HepG2 (cell line): ENCODE data around the gene TATDN3. TPM values are rescaled to one million over a fixed set of nuclear protein-coding genes. Genes with fewer than 3 reads are reported as not detected.

Experiments
- ATAC-seq: fragments of 200-7000 bp; cut with Tn5 transposase; 3 replicates; pipeline ENCODE4 v1.9.1; 2020; ENCODE audit warnings: mild to moderate bottlenecking, moderate library complexity
- BruUV-seq: library from RNA; stranded (reverse); fragments of 400-500 nt; replicated peaks from 2 replicates; lab custom pipeline; 2021; lab: Mats Ljungman, UMichigan
- CTCF ChIA-PET: fragments of 300-600 bp; formaldehyde crosslinking; extraction: SDS; loops from one replicate; lab custom pipeline; 2021; ENCODE audit warnings: low total read pairs, inconsistent platforms, low intra/inter-chr PET ratio; lab: Yijun Ruan, JAX
- POLR2A ChIA-PET: fragments of 350-600 bp; sonication (Branson Sonifier 250); formaldehyde crosslinking; loops from one replicate; lab custom pipeline; 2020; ENCODE audit warnings: antibody characterized with exemption, inconsistent platforms; lab: Yijun Ruan, JAX
- DNase-seq: peaks from one replicate; pipeline ENCODE4 v3.0.0-alpha.2; 2015; ENCODE audit warnings: low spot score
- FAIRE-seq: peaks from 3 replicates; lab custom pipeline; 2011; peaks lifted over from hg19 to GRCh38; lab: Jason Lieb, UNC
- H2AFZ ChIP-seq: one replicate; pipeline ENCODE4 v1.6.1; 2011; ENCODE audit warnings: low read length, inconsistent platforms
- H3K27ac ChIP-seq: fragments of 300-600 bp; 3 replicates; pipeline ENCODE4 v1.8.0; 2011; ENCODE audit warnings: mixed run types, mild to moderate bottlenecking, mixed read lengths, low read length, inconsistent platforms; ENCODE audit not compliant: insufficient read depth; ENCODE audit errors: extremely low read length
- H3K27me3 ChIP-seq, 2 experiments: fragments of 200-600 bp in 1 of 2; 2 replicates in 1 of 2; 3 replicates in 1 of 2; pipeline versions ENCODE4 v1.6.0 to v1.8.0; 2011; ENCODE audit warnings: low read length in 2 of 2, mild to moderate bottlenecking in 2 of 2, moderate library complexity in 2 of 2, inconsistent platforms in 1 of 2; ENCODE audit not compliant: insufficient read depth in 2 of 2, control insufficient read depth in 1 of 2
- H3K36me3 ChIP-seq, 2 experiments: fragments of 200-600 bp in 1 of 2; replicated peaks in 1 of 2; 2 replicates in 1 of 2; 3 replicates in 1 of 2; pipeline versions ENCODE4 v1.5.1 to v1.8.0; 2011; ENCODE audit warnings: low read length in 2 of 2, inconsistent platforms in 1 of 2; ENCODE audit not compliant: insufficient read depth in 2 of 2, control insufficient read depth in 1 of 2
- H3K4me1 ChIP-seq: 2 replicates; pipeline ENCODE4 v1.5.1; 2012; ENCODE audit warnings: low read length, inconsistent platforms; ENCODE audit not compliant: insufficient read depth
- H3K4me2 ChIP-seq: 2 replicates; pipeline ENCODE4 v1.6.0; 2011; ENCODE audit warnings: low read depth, low read length, inconsistent platforms
- H3K4me3 ChIP-seq, 3 experiments: fragments of 200-600 bp in 1 of 3; sonication (generic), shearing (Covaris generic) in 1 of 3; replicated peaks in 1 of 3; 2 replicates each; pipeline ENCODE4 v1.5.1; 2011 to 2016; ENCODE audit warnings: low read length in 3 of 3, inconsistent platforms in 2 of 3, low read depth in 2 of 3, mild to moderate bottlenecking in 2 of 3, control low read depth in 1 of 3, mixed read lengths in 1 of 3; ENCODE audit not compliant: insufficient read depth in 1 of 3
- H3K79me2 ChIP-seq: one replicate; pipeline ENCODE4 v1.6.1; 2011; ENCODE audit warnings: low read length, inconsistent platforms; ENCODE audit not compliant: insufficient read depth
- H3K9ac ChIP-seq: 2 replicates; pipeline ENCODE4 v1.6.0; 2011; ENCODE audit warnings: mild to moderate bottlenecking, low read depth, low read length, inconsistent platforms; ENCODE audit not compliant: insufficient read depth
- H3K9me3 ChIP-seq: 2 replicates; pipeline ENCODE4 v1.5.1; 2012; ENCODE audit warnings: mild to moderate bottlenecking, low read length
- H4K20me1 ChIP-seq: 2 replicates; pipeline ENCODE4 v1.6.0; 2011; ENCODE audit warnings: inconsistent platforms, mild to moderate bottlenecking, low read length, moderate library complexity; ENCODE audit not compliant: insufficient read depth
- ELF3 ChIP-seq: IDR thresholded peaks from 2 replicates; pipeline ENCODE4 v1.6.1; 2016; ENCODE audit warnings: missing genetic modification reagents, missing compliant biosample characterization
- PHB2 ChIP-seq: fragments of 450-650 bp; IDR thresholded peaks from 2 replicates; pipeline ENCODE4 v1.6.1; 2018; ENCODE audit not compliant: partially characterized antibody
- PHF8 ChIP-seq: sonication (generic); formaldehyde crosslinking; IDR thresholded peaks from 2 replicates; pipeline ENCODE4 v1.5.0; 2020; ENCODE audit warnings: missing genetic modification reagents
- POLR2AphosphoS2 ChIP-seq: IDR thresholded peaks from 2 replicates; pipeline ENCODE4 v1.6.1; 2011; ENCODE audit warnings: low read depth, low read length, improper control_type of control experiment
- PRMT3 ChIP-seq: sonication (generic); formaldehyde crosslinking; IDR thresholded peaks from 2 replicates; pipeline ENCODE4 v1.8.1; 2022; ENCODE audit warnings: low read depth, mild to moderate bottlenecking, moderate library complexity, missing genetic modification reagents, borderline replicate concordance
- PRPF4 ChIP-seq: fragments of 200-400 bp; formaldehyde crosslinking; IDR thresholded peaks from 2 replicates; pipeline ENCODE4 v1.6.1; 2016; ENCODE audit warnings: low read length, low read depth; ENCODE audit not compliant: poor library complexity, severe bottlenecking
- SOX13 ChIP-seq, 3 experiments: fragments of 450-650 bp in 1 of 3; sonication (generic) in 1 of 3; formaldehyde crosslinking in 1 of 3; IDR thresholded peaks in 2 of 3; conservative IDR thresholded peaks in 1 of 3; 2 replicates each; pipeline versions ENCODE4 v1.5.0 to v1.6.1; 2016 to 2020; ENCODE audit warnings: antibody characterized with exemption in 1 of 3, mild to moderate bottlenecking in 1 of 3, missing compliant biosample characterization in 1 of 3, missing genetic modification reagents in 1 of 3, moderate library complexity in 1 of 3
- ZKSCAN8 ChIP-seq: IDR thresholded peaks from 2 replicates; pipeline ENCODE4 v1.6.1; 2016; ENCODE audit warnings: borderline replicate concordance, missing genetic modification reagents, missing compliant biosample characterization
- ZNF605 ChIP-seq: sonication (generic); formaldehyde crosslinking; IDR thresholded peaks from 2 replicates; pipeline ENCODE4 v1.8.0; 2022; ENCODE audit warnings: mild to moderate bottlenecking, missing genetic modification reagents
- ZNF766 ChIP-seq: sonication (generic); formaldehyde crosslinking; IDR thresholded peaks from 2 replicates; pipeline ENCODE4 v1.5.0; 2020; ENCODE audit warnings: missing genetic modification reagents, borderline replicate concordance
- WGBS: methylation state at CpG from one replicate; pipeline ENCODE4 v1.1.6; 2017; ENCODE audit warnings: low lambda C conversion rate; 5-methylcytosine and 5-hydroxymethylcytosine counted together
- in situ Hi-C: cut with HindIII; loops from 2 replicates; pipeline ENCODE4 v1.10.0; 2017; ENCODE audit warnings: low pct_unique_long_range_greater_than_20kb; ENCODE audit not compliant: extremely low pct_ligation_motif_present
- intact Hi-C: fragments of 100-400 bp; cut with micrococcal nuclease; formaldehyde crosslinking; loops from one replicate; pipeline ENCODE4 v1.10.0; 2022; ENCODE audit not compliant: unreplicated experiment
- polyA plus RNA-seq, 8 experiments: library from polyadenylated mRNA; depleted of rRNA in 3 of 8; stranded (reverse) in 7 of 8; unstranded in 1 of 8; fragments of >200 nt; fragmentation: Illumina TruSeq in 4 of 8; extraction: Trizol in 4 of 8; gene quantifications; 2 replicates each; pipeline versions ENCODE4 v1.2.1 to v1.2.3, GENCODE V29; 2011 to 2016; ENCODE audit warnings: low read depth in 4 of 8, missing spikeins in 1 of 8, mixed read lengths in 1 of 8; ENCODE audit not compliant: insufficient read depth in 1 of 8
- total RNA-seq, 5 experiments: library from RNA; depleted of rRNA; stranded (reverse); fragments of >200 nt; fragmentation: Illumina TruSeq; extraction: Trizol; gene quantifications; 2 replicates each; pipeline ENCODE4 v1.2.3, GENCODE V29; 2016; ENCODE audit warnings: low read depth in 1 of 5
- TF ChIP-seq, protein P1 (sequence below): IDR thresholded peaks from 2 replicates; pipeline ENCODE4 v1.6.1; 2012; ENCODE audit warnings: inconsistent platforms
- TF ChIP-seq, protein P2 (sequence below): IDR thresholded peaks from 2 replicates; pipeline ENCODE4 v1.6.1; 2016; ENCODE audit warnings: missing compliant biosample characterization, missing genetic modification reagents, borderline replicate concordance
- TF ChIP-seq, protein P3 (sequence below): fragments of 450-650 bp; IDR thresholded peaks from 2 replicates; pipeline ENCODE4 v1.6.1; 2016
- TF ChIP-seq, protein P4 (sequence below): sonication (generic); formaldehyde crosslinking; IDR thresholded peaks from 2 replicates; pipeline ENCODE4 v1.4.0; 2020; ENCODE audit warnings: missing genetic modification reagents
- TF ChIP-seq, protein P5 (sequence below): sonication (generic); formaldehyde crosslinking; IDR thresholded peaks from 2 replicates; pipeline ENCODE4 v1.8.1; 2023; ENCODE audit warnings: mild to moderate bottlenecking, missing genetic modification reagents

TATDN3 gene
- total and polyA plus RNA-seq, 2 of the 13 experiments (the other 11 are each of a cell fraction or from before 2014, with no cell fraction given) = 7.3 to 8.6 TPM

DNA sequence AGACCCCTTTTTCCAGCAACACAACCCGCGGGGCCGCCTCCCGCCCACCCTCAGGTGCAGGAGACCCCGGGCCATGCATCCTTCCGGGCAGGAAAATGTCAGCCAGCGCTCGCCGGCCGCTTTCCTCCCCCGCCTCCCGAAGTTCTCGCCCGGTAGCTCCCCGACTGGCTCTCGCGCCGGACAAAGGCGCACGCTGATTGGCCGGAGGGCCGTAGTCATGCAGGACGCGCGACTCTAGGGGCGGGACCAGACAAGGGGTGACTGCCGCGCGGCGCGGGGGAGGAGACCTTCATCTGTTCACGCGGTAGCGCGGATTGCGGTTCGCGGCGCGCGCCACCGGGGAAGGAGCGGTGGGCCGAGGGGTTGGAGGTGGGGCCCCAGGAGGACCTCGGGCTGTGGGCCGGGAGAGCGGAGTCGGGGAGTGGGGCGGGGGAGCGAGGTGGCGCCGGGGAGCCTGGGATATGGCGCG, 66.3 kb downstream of the TATDN3 start, which contains the start of gene FLVCR1 (continued):
- TF ChIP-seq, protein P1, sequence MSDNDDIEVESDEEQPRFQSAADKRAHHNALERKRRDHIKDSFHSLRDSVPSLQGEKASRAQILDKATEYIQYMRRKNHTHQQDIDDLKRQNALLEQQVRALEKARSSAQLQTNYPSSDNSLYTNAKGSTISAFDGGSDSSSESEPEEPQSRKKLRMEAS = peak; percentile 86
- TF ChIP-seq PHF8 (CRISPR knock-in tag) (peak; percentile 69), ZKSCAN8 (0 out of 2 replicates have a peak, but pooled peaks have one; percentile 47), ELF3 (peak; percentile 51; the same call in 1 of the 2 replicates), PHB2 (no peak)
- TF ChIP-seq, protein P2, sequence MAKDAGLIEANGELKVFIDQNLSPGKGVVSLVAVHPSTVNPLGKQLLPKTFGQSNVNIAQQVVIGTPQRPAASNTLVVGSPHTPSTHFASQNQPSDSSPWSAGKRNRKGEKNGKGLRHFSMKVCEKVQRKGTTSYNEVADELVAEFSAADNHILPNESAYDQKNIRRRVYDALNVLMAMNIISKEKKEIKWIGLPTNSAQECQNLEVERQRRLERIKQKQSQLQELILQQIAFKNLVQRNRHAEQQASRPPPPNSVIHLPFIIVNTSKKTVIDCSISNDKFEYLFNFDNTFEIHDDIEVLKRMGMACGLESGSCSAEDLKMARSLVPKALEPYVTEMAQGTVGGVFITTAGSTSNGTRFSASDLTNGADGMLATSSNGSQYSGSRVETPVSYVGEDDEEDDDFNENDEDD (CRISPR knock-in tag) = peak; percentile 84; the same call in 1 of the 2 replicates
- TF ChIP-seq, protein P3, sequence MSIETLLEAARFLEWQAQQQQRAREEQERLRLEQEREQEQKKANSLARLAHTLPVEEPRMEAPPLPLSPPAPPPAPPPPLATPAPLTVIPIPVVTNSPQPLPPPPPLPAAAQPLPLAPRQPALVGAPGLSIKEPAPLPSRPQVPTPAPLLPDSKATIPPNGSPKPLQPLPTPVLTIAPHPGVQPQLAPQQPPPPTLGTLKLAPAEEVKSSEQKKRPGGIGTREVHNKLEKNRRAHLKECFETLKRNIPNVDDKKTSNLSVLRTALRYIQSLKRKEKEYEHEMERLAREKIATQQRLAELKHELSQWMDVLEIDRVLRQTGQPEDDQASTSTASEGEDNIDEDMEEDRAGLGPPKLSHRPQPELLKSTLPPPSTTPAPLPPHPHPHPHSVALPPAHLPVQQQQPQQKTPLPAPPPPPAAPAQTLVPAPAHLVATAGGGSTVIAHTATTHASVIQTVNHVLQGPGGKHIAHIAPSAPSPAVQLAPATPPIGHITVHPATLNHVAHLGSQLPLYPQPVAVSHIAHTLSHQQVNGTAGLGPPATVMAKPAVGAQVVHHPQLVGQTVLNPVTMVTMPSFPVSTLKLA = peak; percentile 50

DNA sequence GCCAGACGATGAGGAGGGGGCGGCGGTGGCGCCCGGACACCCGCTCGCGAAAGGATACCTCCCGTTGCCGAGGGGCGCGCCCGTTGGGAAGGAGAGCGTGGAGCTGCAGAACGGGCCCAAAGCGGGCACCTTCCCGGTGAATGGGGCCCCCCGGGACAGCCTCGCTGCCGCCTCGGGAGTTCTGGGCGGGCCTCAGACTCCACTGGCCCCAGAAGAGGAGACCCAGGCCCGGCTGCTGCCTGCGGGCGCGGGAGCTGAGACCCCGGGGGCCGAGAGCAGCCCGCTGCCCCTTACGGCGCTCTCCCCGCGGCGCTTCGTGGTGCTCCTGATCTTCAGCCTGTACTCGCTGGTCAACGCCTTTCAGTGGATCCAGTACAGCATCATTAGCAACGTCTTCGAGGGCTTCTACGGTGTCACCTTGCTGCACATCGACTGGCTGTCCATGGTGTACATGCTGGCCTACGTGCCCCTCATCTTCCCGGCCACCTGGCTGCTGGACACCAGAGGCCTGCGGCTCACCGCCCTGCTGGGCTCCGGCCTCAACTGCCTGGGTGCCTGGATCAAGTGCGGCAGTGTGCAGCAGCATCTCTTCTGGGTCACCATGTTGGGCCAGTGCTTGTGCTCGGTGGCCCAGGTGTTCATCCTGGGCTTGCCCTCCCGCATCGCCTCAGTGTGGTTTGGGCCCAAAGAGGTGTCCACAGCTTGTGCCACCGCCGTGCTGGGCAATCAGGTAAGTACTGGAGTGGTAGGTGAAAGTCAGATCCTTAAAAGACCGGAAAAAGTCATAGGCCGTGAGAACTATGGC, 67.0 kb downstream of the TATDN3 start:
- peaks cover 55% of the 10 kb centered on the region for H3K79me2 ChIP-seq
- peak overlapping the region; percentile 96 for H3K27ac ChIP-seq
- BruUV-seq = TSS peak; percentile 57
- H3K4me1 ChIP-seq = peaks cover 68% of the 10 kb centered on the region
- peak overlapping the region; percentile 75 for H3K4me2 ChIP-seq
- ChIA-PET POLR2A (interaction anchor here (1.0 to 7.2 kb wide), 20 partner anchors 9 to 250 kb away, joined by 3 to 80 read pairs (median 7); partner anchors contain the start of genes ATF3, NSL1, SPATA45 and TATDN3), CTCF (no interaction called here)
- in situ Hi-C loops = loop anchor here (5.0 kb wide), 1 partner anchor 41 kb away; no protein-coding TSS in a partner anchor
- H3K27me3 ChIP-seq = no peaks in the 10 kb centered on the region; a peak in 1 of 5 replicates
- peak overlapping the region; percentile 74 to 93 (median 90) for H3K4me3 ChIP-seq
- 0 out of 5 replicates have a peak, but pooled peaks cover 0 to under 1% of the 10 kb centered on the region in 2 experiments for H3K36me3 ChIP-seq
- H3K9ac ChIP-seq = peak overlapping the region; percentile 80
- H2AFZ ChIP-seq = no peak overlapping the region
- DNase-seq = peak; percentile 18
- H4K20me1 ChIP-seq = peaks cover 12% of the 10 kb centered on the region
- intact Hi-C loops = no loop called here
- peak; percentile 30 for FAIRE-seq
- no peaks in the 10 kb centered on the region for H3K9me3 ChIP-seq
- WGBS = under 1% methylated on average over 23 of the region's 54 CpGs
- peak; percentile 46 for ATAC-seq
- TF ChIP-seq ZNF605 = 0 out of 2 replicates have a peak, but pooled peaks have one; percentile 12
- TF ChIP-seq, protein P4, sequence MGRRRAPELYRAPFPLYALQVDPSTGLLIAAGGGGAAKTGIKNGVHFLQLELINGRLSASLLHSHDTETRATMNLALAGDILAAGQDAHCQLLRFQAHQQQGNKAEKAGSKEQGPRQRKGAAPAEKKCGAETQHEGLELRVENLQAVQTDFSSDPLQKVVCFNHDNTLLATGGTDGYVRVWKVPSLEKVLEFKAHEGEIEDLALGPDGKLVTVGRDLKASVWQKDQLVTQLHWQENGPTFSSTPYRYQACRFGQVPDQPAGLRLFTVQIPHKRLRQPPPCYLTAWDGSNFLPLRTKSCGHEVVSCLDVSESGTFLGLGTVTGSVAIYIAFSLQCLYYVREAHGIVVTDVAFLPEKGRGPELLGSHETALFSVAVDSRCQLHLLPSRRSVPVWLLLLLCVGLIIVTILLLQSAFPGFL (CRISPR knock-in tag) = no peak
- TF ChIP-seq PRPF4 = no peak
- no peak for TF ChIP-seq ZNF766 (CRISPR knock-in tag)
- TF ChIP-seq PRMT3 (CRISPR knock-in tag) = no peak
- no peak for TF ChIP-seq SOX13 (IDR thresholded peaks at IDR 0.05)
- no peak for TF ChIP-seq SOX13 (CRISPR knock-in tag; conservative IDR thresholded peaks at IDR 0.05 in 1 of 2, IDR thresholded peaks at IDR 0.05 in 1 of 2)
- TF ChIP-seq, protein P5, sequence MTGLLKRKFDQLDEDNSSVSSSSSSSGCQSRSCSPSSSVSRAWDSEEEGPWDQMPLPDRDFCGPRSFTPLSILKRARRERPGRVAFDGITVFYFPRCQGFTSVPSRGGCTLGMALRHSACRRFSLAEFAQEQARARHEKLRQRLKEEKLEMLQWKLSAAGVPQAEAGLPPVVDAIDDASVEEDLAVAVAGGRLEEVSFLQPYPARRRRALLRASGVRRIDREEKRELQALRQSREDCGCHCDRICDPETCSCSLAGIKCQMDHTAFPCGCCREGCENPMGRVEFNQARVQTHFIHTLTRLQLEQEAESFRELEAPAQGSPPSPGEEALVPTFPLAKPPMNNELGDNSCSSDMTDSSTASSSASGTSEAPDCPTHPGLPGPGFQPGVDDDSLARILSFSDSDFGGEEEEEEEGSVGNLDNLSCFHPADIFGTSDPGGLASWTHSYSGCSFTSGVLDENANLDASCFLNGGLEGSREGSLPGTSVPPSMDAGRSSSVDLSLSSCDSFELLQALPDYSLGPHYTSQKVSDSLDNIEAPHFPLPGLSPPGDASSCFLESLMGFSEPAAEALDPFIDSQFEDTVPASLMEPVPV (CRISPR knock-in tag) = no peak
- no peak for TF ChIP-seq POLR2AphosphoS2
